Bronchial epithelial cell (primary cell): ENCODE measurements around the gene PELI2. TPM values are rescaled to one million over a fixed set of nuclear protein-coding genes. Genes with fewer than 3 reads are reported as not detected.

ENCODE experiments used
- DNase-seq: peaks from one replicate; pipeline ENCODE4 v3.0.0-alpha.2; 2010; ENCODE audit warnings: low read depth
- FAIRE-seq: peaks from 2 replicates; lab custom pipeline; 2011; peaks lifted over from hg19 to GRCh38; lab: Jason Lieb, UNC
- H3K27me3 ChIP-seq: 2 replicates; pipeline ENCODE4 v1.5.1; 2011; ENCODE audit warnings: low read length; ENCODE audit not compliant: control insufficient read depth, insufficient read depth
- H3K36me3 ChIP-seq: 2 replicates; pipeline ENCODE4 v1.5.1; 2011; ENCODE audit warnings: low read length; ENCODE audit not compliant: control insufficient read depth, insufficient read depth
- H3K4me3 ChIP-seq: 2 replicates; pipeline ENCODE4 v1.5.1; 2011; ENCODE audit warnings: mild to moderate bottlenecking, low read depth, low read length, control low read depth
- total RNA-seq: library from RNA; depleted of rRNA; stranded (reverse); fragments of >200 nt; gene quantifications from 2 replicates; pipeline ENCODE4 v1.2.1, GENCODE V29; 2014
- TF ChIP-seq, protein P1 (sequence below): IDR thresholded peaks from 2 replicates; pipeline ENCODE4 v1.5.1; 2011; ENCODE audit warnings: mild to moderate bottlenecking, moderate library complexity, low read length, control low read depth, inconsistent platforms; ENCODE audit not compliant: insufficient read depth, severe bottlenecking

PELI2 gene
- total RNA-seq, 1 donor from 2014 or later: 2.1 TPM

GRCh38 chr14:56176530-56176929 lies 58.3 kb downstream of the PELI2 start:
- TF ChIP-seq, protein P1, sequence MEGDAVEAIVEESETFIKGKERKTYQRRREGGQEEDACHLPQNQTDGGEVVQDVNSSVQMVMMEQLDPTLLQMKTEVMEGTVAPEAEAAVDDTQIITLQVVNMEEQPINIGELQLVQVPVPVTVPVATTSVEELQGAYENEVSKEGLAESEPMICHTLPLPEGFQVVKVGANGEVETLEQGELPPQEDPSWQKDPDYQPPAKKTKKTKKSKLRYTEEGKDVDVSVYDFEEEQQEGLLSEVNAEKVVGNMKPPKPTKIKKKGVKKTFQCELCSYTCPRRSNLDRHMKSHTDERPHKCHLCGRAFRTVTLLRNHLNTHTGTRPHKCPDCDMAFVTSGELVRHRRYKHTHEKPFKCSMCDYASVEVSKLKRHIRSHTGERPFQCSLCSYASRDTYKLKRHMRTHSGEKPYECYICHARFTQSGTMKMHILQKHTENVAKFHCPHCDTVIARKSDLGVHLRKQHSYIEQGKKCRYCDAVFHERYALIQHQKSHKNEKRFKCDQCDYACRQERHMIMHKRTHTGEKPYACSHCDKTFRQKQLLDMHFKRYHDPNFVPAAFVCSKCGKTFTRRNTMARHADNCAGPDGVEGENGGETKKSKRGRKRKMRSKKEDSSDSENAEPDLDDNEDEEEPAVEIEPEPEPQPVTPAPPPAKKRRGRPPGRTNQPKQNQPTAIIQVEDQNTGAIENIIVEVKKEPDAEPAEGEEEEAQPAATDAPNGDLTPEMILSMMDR: no peak
- Histone ChIP-seq H3K36me3 (no peaks in the 10 kb centered on the region), H3K27me3 (no peaks in the 10 kb centered on the region), H3K4me3 (no peak overlapping the region)
- FAIRE-seq: peak; percentile 73
- DNase-seq: no peak

DNA sequence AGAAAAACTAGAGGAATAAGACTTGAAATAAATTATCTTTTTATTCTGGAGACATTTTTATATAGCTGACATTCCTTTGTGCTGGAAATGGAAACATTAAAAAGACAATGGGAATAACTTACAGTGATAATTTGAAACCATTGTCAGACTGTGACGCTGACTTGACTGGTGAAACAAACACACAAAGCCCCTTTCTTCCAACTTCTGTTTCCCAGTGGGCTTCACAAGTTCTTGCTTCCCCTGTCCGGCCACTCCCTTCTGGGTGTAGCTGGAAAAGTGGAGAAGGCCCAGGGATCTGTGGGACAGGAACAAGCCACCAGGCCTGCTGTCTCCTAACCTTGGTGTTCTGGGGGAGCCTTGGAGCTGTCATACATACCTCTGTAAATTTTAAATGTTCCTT lies 58.8 kb downstream of the PELI2 start:
- FAIRE-seq (no peak), DNase-seq (no peak)
- no peaks in the 10 kb centered on the region for H3K27me3 ChIP-seq
- H3K36me3 ChIP-seq: no peaks in the 10 kb centered on the region
- TF ChIP-seq, protein P1: no peak
- H3K4me3 ChIP-seq: no peak overlapping the region

DNA sequence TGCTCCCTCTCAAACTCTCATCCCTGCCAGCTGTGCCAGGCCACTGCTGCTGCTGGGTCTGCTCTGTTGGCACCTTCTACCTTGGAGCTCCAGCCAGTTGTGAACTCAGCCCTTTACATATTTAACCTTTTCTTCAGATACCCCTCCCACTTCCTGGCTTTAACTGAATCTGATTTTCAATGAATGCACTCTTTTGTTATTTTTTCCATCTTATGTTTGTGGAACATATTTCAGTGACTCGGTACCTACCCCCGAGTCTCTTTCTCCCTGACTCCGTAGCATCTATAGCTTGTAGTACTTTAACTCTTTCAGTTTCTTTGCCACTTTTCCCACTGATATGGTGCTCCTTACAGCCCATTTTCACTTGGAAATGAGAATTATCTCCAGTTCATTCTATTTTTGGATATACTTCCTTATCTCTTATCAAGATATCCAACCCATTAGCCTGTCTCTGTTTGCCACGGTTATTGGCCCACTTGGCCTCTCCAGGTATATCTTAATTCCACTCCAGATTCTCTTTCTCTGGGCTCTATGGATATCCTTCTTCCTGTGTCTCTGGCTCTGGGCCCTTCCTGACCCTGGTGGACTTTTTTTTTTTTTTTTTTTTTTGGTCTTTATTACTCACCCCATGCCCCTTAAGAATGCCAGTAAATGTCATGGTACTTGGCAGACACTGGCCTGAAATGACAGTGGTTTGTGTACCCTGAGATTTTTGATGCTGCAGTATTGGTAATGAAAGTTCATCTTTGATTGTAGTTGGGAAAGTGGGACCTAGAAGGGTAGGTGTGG lies 62.7 kb downstream of the PELI2 start:
- TF ChIP-seq, protein P1: no peak
- Histone ChIP-seq H3K36me3 (no peaks in the 10 kb centered on the region), H3K27me3 (no peaks in the 10 kb centered on the region), H3K4me3 (no peak overlapping the region)
- DNase-seq (no peak), FAIRE-seq (no peak)

DNA sequence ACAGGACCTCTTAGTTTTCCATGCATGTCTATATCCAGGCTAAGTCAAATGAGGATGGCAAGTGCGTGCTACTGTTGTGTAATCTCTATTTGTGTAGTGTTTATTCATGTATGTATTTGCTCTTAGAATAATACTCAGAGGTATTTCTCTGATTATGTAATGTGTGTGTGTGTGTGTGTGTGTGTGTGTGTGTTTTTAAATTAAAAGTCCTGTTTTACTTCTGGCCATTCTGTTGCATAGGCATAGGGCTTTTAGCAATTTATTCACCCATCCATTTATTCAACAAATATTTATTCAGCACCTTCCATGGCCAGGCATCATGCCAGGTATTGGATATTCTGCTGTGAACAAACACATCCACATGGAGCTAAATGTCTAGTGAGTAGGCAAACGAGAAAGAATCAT lies 63.5 kb downstream of the PELI2 start:
- H3K27me3 ChIP-seq: no peaks in the 10 kb centered on the region

DNA sequence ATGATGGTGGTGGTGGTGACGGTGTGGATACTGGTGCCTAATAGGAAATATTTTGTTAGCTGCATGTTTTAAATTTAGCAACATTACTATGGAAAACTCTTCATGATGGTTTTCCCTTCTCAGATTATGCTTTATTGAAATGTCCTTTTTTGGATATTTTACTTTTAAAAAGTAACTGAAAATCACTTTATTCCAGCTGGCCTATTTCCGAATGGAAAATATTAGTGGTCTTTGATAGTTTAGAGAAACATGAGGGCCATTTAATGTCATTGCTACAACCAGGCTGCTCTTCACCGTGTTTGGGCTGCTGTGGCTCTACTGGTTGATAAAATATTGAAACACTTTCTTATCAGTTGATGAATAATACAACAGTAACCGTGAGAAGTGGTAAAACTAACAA lies 64.2 kb downstream of the PELI2 start:
- H3K36me3 ChIP-seq: no peaks in the 10 kb centered on the region
- DNase-seq (no peak), FAIRE-seq (no peak)
- TF ChIP-seq, protein P1: no peak
- no peak overlapping the region for H3K4me3 ChIP-seq
- H3K27me3 ChIP-seq: no peaks in the 10 kb centered on the region

More for the DNA sequence above, 63.5 kb downstream of the PELI2 start:
- H3K4me3 ChIP-seq: no peak overlapping the region
- H3K36me3 ChIP-seq: no peaks in the 10 kb centered on the region
- DNase-seq: peak; percentile 76
- TF ChIP-seq, protein P1: no peak
- FAIRE-seq: no peak
